ENCODE measurements around the gene KLHL22. TPM values are rescaled to one million over a fixed set of nuclear protein-coding genes. Genes with fewer than 3 reads are reported as not detected.
"Not testable (repeated sequence)": the region's sequence is repeated elsewhere in the genome, so short reads cannot be mapped to it uniquely, and the experiment has no call there.

Gene KLHL22
- total and polyA plus RNA-seq, 4 donors: 2.0 to 20.3 (median 8.7) TPM

DNA sequence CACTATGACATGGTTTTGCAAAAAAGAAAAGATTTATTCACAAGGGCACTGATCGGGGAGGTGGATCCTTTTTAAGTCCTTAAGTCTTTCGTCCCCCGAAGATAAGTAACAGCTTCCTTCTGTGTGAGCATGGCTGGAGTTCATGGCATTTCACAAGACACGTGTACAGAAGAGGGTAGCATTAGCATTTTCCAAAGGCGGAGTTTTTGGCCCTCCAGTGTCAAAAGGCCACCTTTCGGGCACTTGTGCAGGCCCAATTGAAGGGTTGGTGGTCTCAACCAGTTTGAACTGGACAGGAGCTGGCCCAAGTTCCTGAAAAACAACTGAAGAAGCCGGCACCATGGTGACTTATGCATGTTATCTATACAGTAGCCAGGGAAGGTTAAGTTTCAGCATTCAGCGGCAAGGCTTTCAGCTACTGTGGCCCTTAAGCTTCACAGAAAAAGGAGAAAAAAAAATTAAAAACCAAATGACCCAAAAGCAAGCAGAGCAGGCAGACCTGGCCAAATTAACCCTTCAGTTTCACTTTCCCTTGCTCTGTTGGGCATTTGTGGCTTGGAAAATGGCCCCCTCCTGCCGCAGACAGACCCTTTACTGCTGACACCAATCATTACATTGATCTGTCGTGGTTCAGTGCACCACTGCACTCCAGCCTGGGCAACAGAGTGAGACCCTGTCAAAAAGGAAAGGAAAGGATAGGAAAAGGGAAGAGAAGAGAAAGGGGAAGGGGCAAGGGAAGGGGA, 83.0 kb downstream of the KLHL22 start:
- WGBS: 84% methylated on average over 10 of the region's 10 CpGs
- TF ChIP-seq EGR1 (IDR thresholded peaks at IDR 0.05; ENCODE audit: low read depth in 2 of 2) (no peak), HNF4G (IDR thresholded peaks at IDR 0.05) (no peak), FOXA2 (IDR thresholded peaks at IDR 0.05) (no peak), GABPA (IDR thresholded peaks at IDR 0.05 in 1 of 2, conservative IDR thresholded peaks at IDR 0.05 in 1 of 2) (no peak), YY1 (IDR thresholded peaks at IDR 0.05) (no peak), FOXA1 (IDR thresholded peaks at IDR 0.05) (no peak), TAF1 (conservative IDR thresholded peaks at IDR 0.05) (no peak), HNF4A (conservative IDR thresholded peaks at IDR 0.05) (no peak), RAD21 (IDR thresholded peaks at IDR 0.05) (no peak), NR2F2 (IDR thresholded peaks at IDR 0.05) (no peak), JUND (IDR thresholded peaks at IDR 0.05) (no peak), SP1 (IDR thresholded peaks at IDR 0.05) (no peak), RXRA (IDR thresholded peaks at IDR 0.05) (no peak)
- TF ChIP-seq, protein P1, sequence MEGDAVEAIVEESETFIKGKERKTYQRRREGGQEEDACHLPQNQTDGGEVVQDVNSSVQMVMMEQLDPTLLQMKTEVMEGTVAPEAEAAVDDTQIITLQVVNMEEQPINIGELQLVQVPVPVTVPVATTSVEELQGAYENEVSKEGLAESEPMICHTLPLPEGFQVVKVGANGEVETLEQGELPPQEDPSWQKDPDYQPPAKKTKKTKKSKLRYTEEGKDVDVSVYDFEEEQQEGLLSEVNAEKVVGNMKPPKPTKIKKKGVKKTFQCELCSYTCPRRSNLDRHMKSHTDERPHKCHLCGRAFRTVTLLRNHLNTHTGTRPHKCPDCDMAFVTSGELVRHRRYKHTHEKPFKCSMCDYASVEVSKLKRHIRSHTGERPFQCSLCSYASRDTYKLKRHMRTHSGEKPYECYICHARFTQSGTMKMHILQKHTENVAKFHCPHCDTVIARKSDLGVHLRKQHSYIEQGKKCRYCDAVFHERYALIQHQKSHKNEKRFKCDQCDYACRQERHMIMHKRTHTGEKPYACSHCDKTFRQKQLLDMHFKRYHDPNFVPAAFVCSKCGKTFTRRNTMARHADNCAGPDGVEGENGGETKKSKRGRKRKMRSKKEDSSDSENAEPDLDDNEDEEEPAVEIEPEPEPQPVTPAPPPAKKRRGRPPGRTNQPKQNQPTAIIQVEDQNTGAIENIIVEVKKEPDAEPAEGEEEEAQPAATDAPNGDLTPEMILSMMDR (IDR thresholded peaks at IDR 0.05; ENCODE audit: low read depth, low read length, missing input control): no peak
- TF ChIP-seq, protein P2, sequence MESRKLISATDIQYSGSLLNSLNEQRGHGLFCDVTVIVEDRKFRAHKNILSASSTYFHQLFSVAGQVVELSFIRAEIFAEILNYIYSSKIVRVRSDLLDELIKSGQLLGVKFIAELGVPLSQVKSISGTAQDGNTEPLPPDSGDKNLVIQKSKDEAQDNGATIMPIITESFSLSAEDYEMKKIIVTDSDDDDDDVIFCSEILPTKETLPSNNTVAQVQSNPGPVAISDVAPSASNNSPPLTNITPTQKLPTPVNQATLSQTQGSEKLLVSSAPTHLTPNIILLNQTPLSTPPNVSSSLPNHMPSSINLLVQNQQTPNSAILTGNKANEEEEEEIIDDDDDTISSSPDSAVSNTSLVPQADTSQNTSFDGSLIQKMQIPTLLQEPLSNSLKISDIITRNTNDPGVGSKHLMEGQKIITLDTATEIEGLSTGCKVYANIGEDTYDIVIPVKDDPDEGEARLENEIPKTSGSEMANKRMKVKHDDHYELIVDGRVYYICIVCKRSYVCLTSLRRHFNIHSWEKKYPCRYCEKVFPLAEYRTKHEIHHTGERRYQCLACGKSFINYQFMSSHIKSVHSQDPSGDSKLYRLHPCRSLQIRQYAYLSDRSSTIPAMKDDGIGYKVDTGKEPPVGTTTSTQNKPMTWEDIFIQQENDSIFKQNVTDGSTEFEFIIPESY (IDR thresholded peaks at IDR 0.05): no peak
- TF ChIP-seq, protein P3, sequence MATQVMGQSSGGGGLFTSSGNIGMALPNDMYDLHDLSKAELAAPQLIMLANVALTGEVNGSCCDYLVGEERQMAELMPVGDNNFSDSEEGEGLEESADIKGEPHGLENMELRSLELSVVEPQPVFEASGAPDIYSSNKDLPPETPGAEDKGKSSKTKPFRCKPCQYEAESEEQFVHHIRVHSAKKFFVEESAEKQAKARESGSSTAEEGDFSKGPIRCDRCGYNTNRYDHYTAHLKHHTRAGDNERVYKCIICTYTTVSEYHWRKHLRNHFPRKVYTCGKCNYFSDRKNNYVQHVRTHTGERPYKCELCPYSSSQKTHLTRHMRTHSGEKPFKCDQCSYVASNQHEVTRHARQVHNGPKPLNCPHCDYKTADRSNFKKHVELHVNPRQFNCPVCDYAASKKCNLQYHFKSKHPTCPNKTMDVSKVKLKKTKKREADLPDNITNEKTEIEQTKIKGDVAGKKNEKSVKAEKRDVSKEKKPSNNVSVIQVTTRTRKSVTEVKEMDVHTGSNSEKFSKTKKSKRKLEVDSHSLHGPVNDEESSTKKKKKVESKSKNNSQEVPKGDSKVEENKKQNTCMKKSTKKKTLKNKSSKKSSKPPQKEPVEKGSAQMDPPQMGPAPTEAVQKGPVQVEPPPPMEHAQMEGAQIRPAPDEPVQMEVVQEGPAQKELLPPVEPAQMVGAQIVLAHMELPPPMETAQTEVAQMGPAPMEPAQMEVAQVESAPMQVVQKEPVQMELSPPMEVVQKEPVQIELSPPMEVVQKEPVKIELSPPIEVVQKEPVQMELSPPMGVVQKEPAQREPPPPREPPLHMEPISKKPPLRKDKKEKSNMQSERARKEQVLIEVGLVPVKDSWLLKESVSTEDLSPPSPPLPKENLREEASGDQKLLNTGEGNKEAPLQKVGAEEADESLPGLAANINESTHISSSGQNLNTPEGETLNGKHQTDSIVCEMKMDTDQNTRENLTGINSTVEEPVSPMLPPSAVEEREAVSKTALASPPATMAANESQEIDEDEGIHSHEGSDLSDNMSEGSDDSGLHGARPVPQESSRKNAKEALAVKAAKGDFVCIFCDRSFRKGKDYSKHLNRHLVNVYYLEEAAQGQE (IDR thresholded peaks at IDR 0.05): no peak
- TF ChIP-seq, protein P4, sequence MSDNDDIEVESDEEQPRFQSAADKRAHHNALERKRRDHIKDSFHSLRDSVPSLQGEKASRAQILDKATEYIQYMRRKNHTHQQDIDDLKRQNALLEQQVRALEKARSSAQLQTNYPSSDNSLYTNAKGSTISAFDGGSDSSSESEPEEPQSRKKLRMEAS (IDR thresholded peaks at IDR 0.05): no peak
- TF ChIP-seq, protein P5, sequence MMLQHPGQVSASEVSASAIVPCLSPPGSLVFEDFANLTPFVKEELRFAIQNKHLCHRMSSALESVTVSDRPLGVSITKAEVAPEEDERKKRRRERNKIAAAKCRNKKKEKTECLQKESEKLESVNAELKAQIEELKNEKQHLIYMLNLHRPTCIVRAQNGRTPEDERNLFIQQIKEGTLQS (IDR thresholded peaks at IDR 0.05): no peak
- Histone ChIP-seq H3K27ac (ENCODE audit: low read depth in 1 of 2, low read length in 2 of 2) (no peak overlapping the region), H3K9me3 (ENCODE audit: control insufficient read depth in 4 of 4, low read length in 3 of 4) (no peaks in the 10 kb centered on the region), H3K9ac (ENCODE audit: low read depth in 1 of 2, low read length in 2 of 2) (no peak overlapping the region), H3K36me3 (ENCODE audit: control insufficient read depth in 4 of 4, insufficient read depth in 3 of 4, low read depth in 1 of 4, low read length in 3 of 4) (no peaks in the 10 kb centered on the region), H3K4me1 (ENCODE audit: control insufficient read depth in 4 of 4, insufficient read depth in 4 of 4, low read length in 3 of 4) (no peaks in the 10 kb centered on the region), H3K4me3 (ENCODE audit: low read depth in 1 of 3, low read length in 3 of 3) (no peak overlapping the region), H3K27me3 (ENCODE audit: control insufficient read depth in 4 of 4, insufficient read depth in 4 of 4, low read length in 3 of 4) (no peaks in the 10 kb centered on the region)
- no peak for DNase-seq (ENCODE audit: low spot score)

DNA sequence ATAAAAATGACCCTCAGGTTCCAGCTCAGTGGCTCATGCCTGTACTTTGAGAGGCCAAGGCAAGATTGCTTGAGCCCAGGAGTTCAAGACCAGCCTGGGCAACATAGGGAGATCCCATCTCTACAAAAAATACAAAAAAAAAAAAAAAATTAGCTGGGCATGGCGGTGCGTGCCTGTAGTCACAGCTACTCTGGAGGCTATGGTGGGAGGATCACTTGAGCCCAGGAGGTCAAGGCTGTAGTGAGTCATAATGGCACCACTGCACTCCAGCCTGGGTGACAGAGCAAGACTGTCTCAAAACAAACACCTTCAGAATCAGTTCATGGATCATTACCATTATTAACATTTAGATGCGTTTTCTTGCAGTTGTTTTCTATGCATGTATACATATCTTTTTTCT, 86.2 kb downstream of the KLHL22 start:
- H3K9ac ChIP-seq (ENCODE audit: low read depth in 1 of 2, low read length in 2 of 2); DNase-seq (ENCODE audit: low spot score); H3K4me3 ChIP-seq (ENCODE audit: low read depth in 1 of 3, low read length in 3 of 3); H3K9me3 ChIP-seq (ENCODE audit: control insufficient read depth in 4 of 4, low read length in 3 of 4); H3K27me3 ChIP-seq (ENCODE audit: control insufficient read depth in 4 of 4, insufficient read depth in 4 of 4, low read length in 3 of 4); H3K4me1 ChIP-seq (ENCODE audit: control insufficient read depth in 4 of 4, insufficient read depth in 4 of 4, low read length in 3 of 4); H3K27ac ChIP-seq (ENCODE audit: low read depth in 1 of 2, low read length in 2 of 2): not testable (repeated sequence)
- peaks cover 0 to 18% (median 6%) of the 10 kb centered on the region in 4 donors for H3K36me3 ChIP-seq (ENCODE audit: control insufficient read depth in 4 of 4, insufficient read depth in 3 of 4, low read depth in 1 of 4, low read length in 3 of 4)
- WGBS: 99% methylated on average over 3 of the region's 3 CpGs

Measured in liver (tissue), 9 donors.